Fibroblast of skin of scalp (primary cell): Measurements from ENCODE around the gene PASK.

Experiments
- DNase-seq: peaks from one replicate; pipeline ENCODE4 v3.0.0-alpha.2; 2013

Gene PASK

GRCh38 chr2:241080405-241081189, 68.7 kb downstream of the PASK start:
- no peak for DNase-seq

DNA sequence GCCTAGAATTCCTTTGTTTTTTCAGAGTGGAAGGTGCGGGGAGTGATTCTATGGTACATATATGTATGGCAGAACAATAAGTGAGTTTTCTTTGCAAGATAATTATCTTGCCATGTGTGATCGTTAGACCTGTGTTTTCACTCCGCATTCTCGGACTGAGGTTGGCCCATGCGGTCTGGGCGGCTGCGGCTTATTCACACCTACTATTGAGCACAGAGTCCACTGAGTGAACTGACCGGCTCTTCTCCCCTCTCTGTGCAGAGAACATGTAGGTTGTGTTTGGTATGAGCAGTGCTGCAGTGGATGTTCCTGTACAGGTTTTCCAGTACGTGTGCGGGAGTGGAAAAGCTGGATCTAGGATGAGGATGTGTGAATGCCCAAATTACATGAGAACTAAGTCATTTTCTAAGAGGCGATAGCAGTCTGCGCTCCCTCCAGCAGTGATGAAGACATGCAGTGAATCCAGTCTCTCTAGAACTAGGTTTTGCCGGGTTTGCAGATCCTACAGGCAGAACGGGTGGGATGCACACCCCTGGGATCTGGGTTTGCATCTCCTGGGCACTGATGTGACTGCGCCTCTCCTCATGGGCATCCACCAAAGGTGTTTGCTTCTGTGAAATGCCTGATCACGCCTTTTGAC, 74.3 kb downstream of the PASK start:
- no peak for DNase-seq

DNA sequence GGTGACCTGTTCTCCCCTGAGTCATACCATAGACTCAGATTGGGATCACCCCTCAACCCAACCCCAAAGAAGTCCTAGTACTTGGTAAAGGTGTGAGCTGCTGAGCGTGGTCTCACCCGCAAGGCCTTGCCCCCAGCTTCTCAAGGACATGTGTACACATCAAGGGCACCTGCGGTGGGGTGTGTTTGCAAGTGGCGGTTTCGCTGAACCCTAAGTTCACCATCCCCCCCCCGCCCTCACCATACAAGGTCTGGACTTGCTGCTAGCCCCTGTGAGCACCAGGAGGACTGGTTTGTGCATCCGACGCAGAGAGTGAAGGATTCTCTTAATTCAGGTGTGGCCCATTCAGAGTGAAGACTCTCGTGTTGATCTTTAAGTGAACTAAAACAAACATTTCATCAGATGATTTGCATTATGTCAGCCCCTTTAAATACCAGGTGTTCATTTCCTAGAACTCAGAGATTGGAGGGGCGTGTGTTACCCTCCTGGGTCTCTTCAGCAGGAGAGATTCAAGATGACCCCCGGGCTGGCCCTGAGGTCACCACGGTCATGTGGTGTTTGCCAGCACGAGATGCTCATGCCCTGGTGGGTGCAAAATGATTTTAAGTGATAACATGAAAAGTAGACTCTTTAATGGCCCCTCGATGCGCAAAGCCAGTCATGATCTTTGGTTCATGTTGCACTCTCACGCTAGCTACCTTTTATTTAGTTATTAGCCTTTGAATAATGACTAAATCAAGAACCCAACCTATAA, 75.0 kb downstream of the PASK start:
- no peak for DNase-seq

- DNase-seq, result no peak
These were observed 75.9 kb downstream of the PASK start for GRCh38 chr2:241073166-241074064.

DNA sequence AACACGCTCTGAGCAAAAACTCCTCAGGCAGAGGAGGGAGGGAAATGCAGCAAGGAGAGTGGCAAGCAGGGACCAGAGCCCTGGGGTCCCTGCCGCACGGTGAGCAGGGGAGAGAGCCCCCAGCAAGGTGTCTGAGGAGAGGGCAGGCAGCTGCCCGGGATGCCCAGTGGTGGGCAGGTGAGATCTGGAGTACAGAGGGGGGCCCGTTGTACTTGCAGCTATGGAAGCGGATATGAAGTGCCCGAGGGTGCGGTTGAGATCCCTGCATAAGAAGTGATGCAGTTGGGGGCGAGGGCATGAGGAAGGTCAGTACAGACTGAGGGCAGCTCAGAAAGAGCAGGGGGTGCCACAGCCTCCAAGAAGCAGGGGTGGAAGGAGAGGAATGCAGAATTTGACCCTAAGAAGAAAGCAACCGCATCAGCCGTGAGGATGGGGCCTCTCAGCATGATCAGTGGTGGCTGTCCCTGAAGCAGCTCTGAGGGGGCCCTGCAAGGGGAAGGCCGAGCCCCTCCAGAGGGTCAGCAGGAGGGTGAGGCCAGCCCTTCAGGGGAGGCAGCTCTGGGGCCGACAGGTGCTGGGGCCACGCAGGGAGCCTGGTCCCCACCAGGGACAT, 76.6 kb downstream of the PASK start:
- no peak for DNase-seq

GRCh38 chr2:241072151-241072550, 77.1 kb downstream of the PASK start:
- DNase-seq, result no peak

DNA sequence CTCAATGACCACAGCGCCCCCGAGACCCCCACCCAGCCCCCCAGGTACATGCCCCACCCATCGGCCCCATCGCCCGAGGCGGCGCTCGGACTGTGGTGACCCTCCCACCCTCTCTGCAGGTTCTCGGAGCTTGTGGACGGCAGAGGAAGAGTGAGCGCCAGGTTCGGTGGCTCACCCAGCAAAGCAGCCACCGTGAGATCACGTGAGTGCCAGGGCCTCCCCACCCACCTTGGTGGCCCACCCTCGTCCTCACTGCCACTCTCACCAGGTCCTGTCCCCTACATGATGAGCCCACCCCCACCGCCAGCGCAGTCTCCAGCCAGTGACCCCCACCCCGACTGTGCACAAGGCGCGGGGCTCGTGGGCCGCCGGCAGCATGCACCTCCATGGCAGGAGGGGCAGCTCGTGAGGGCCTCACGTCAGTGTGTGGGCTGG, 77.6 kb downstream of the PASK start:
- DNase-seq, result no peak

DNA sequence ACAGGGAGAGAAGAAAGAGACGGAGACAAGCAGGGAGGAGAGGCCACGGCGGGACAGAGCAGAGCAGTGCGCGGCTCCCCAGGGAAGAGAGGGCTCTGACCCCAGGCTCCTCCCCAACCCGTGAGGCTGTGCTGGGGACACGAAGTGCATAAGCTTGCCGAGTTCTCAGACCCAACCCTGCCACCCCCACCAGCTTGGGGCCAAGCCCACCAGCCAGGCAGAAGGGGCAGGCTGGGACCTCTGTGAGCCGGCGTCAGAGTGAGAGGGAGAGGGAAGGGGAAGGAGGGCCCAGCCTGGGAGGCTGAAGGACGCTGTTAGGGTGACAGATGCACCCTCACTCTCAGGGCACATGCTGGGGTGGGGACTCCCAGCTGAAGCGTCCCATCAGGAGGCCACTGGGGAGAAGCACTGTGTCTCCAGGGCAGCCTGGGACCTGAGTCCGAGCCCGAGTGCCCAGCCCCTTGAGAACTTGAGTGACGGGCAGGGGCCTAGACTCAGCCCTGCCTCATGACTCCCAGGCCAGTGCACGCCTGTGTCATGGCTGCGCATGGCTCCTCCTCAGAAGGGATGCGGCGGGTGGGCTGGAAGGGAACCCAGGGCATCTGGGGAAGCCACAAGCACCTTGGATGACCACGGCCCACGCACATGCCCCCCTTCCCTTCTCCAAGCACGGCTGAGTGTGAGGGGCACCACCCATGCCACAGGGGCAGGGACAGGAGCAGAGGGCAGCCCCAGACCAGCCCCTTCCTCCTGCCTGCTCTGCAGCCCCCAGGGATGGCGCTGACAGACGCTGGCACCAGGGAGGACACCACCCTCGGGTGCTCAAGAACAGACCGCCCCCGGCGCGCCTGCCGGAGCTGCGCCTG, 78.2 kb downstream of the PASK start:
- DNase-seq, result no peak

DNA sequence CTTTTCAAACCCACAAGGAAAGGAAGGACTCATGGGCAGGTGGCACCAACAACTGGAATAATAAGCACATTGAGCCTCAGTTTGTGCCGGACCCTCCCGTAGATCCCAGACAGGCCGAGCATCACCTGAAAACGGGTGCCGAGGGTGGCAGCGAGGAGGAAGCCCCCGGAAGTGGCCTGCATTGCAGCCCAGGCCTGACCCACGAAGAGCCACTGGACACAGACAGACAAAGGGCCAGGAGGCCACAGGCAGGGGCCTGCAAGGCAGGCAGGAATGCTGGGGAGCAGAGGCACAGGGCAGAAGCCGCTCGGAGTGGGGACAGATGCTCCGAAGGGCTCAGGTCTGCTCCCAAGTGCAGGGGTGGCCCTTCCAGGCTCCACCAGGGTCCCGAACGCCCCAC, 78.9 kb downstream of the PASK start:
- no peak for DNase-seq

GRCh38 chr2:241069821-241070281, 79.4 kb downstream of the PASK start:
- no peak for DNase-seq

GRCh38 chr2:241068942-241069810, 80.1 kb downstream of the PASK start:
- DNase-seq, result no peak

GRCh38 chr2:241068136-241068941, 80.9 kb downstream of the PASK start:
- DNase-seq, result no peak

DNA sequence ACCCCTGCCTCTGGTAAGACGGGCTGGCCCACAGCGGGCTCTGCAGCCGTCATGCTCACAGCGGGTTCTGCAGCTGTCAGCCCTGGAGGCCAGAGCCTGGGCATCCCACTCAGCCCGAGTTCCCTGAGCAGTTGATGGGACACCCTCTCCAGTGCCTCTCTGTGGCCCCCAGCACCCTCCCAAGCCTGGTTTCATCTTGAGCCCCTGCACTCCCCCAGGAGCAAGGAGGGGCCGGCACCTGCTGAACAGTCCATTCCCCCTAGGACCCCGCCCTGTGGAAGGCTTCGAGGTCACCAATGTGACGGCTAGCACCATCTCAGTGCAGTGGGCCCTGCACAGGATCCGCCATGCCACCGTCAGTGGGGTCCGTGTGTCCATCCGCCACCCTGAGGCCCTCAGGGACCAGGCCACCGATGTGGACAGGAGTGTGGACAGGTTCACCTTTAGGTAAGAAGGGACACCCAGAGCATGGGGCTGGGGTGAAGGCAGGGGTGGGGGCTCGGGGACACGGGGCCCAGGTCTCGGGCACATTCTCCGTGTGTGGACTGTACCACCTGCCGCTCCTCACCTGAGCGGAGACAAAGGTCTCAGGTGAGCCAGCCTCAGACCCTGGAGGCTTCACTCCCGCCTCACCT, 81.7 kb downstream of the PASK start:
- no peak for DNase-seq

- no peak for DNase-seq
These were observed 82.4 kb downstream of the PASK start for GRCh38 chr2:241066893-241067341.

DNA sequence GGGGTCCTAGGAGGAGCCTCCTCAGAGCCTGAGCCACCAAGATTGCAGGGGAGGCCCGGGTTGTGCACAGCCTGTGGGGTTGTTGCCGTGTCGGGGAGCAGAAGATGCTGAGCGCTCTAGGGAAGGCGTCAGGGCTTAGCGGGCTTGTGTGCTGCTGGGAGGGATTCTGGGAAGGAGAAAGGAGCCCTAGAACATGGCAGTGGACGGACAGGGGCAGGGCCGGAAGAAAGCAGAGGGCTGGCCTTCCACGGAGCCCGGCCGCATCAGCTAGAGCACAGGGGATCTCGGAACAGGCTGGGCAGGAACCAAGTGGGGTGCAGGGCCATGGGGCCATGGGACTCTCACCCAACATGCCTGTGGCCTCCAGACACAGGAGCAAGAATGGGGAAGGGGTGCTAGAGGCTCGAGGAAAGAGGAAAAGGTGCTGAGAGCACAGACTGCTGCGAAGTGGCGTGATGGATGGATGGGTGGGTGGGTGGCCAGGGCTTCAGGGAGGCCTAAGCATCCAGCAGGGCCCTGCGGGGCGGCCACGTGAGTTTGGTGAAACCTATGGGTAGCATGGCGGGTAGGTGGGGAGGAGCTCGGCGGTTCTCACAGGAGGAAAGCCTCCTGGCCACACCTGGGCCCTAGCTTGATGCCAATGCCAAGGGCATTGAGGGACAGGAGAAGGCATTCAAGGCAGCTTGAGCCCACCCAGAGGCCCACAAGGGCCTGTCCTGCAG, 82.9 kb downstream of the PASK start:
- no peak for DNase-seq

- no peak for DNase-seq
These were observed 83.9 kb downstream of the PASK start for GRCh38 chr2:241065355-241065803.

GRCh38 chr2:241064802-241065354, 84.4 kb downstream of the PASK start:
- no peak for DNase-seq
